Fibroblast of skin of right biceps (primary cell): ENCODE results near the gene TRIM72.
"Not testable (repeated sequence)": the region's sequence is repeated elsewhere in the genome, so short reads cannot be mapped to it uniquely, and the experiment has no call there.

Source experiments
- DNase-seq: peaks from one replicate; pipeline ENCODE4 v3.0.0-alpha.2; 2013

The TRIM72 gene

DNA sequence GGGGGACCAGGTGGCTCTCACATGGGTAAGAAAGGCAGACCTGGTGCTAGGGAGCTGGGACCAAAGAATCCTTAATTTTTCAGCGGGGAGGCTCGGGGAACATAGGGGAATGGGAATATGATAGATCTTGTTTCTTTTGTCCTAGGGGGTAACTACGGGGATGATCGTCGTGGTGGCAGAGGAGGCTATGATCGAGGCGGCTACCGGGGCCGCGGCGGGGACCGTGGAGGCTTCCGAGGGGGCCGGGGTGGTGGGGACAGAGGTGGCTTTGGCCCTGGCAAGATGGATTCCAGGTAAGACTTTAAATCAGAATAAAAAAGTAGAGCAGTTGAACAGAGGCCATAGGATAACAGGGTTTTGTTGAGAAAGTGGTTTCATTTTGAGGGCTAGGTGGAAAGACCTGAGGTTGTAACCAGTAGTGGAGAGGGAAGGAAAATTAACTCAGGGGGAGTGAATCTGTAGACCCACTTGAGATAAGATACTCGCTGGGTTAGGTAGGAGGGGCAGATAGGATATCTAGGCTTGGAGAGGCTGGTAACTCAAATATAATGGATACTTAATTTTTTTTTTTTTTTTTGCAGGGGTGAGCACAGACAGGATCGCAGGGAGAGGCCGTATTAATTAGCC lies 23.0 kb upstream of the TRIM72 start:
- no peak for DNase-seq

DNA sequence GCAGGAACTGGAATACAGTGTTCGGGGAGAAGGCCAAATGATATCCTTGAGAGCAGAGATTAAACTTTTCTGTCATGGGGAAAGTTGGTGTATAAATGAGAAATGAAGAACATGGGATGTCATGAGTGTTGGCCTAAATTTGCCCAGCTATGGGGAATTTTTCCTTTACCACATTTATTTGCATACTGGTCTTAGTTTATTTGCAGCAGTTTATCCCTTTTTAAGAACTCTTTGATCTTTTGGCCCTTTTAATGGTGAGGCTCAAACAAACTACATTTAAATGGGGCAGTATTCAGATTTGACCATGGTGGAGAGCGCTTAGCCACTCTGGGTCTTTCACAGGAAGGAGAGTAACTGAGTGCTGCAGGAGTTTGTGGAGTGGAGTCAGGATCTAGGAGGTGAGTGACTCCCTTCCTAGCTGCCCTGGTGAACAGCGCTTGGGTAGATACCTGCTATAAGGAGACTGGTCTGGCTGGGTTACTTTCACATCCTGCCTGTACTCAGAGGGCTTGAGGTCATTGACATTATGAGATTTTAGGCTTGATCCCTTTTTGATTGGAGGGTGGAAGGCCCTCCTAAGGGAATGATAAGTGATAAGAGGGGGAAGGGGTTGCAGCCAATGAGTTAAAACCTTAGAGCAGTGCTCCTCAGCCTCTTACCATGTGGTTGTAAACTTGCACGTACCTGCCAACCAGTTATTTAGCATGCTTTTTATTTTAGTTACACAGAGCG lies 22.1 kb upstream of the TRIM72 start:
- no peak for DNase-seq

DNA sequence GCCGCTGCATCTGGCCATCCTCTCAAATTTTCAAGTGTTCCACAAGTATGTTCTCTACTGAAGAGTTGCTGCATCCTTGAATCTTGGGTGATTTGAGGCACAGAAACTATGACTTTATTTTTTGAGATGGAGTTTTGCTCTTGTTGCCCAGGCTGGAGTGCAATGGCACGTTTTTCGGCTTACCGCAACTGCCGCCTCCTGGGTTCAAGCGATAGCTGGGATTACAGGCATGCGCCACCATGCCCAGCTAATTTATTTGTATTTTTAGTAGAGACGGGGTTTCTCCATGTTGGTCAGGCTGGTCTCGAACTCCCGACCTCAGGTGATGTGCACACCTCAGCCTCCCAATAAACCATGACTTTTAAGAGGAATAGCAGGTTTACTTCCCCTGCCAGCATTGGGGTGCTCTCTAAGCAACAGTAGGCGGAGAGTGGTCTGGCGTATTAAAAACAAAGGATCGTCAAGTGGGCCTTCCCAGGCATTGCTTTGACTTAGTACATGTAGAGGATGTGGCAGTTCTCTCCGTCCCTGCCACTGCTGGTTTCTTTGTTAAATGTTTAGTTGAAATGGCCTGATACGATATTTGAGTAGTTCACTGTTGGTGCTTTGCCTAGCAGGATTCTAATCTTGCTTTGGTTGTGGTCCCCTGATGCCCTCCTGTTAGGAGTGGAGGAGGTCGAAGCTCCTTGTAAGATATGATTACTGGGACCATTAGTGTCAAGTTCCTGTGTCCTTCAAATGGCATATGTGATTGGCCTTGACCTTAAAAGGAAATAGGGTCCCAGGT lies 20.9 kb upstream of the TRIM72 start:
- no peak for DNase-seq

DNA sequence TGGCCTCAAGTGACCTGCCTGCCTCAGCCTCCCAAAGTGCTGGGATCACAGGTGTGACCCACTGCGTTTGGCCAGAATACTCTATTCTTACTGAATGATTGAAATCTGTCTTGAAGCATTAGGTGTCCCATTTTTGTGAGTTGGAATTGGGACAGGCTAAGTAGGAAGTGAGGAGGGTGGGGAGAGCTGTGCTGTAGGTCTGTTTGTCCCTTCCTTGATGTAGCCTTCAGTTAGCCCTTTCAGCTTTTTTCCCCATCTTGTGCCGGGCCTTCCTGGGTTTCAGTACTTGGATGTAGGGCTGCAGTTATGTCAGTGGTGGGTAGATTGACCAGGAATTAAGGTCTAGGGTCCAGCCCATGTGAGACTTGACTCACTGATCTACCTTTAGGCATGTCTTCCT lies 20.0 kb upstream of the TRIM72 start:
- DNase-seq = no peak

DNA sequence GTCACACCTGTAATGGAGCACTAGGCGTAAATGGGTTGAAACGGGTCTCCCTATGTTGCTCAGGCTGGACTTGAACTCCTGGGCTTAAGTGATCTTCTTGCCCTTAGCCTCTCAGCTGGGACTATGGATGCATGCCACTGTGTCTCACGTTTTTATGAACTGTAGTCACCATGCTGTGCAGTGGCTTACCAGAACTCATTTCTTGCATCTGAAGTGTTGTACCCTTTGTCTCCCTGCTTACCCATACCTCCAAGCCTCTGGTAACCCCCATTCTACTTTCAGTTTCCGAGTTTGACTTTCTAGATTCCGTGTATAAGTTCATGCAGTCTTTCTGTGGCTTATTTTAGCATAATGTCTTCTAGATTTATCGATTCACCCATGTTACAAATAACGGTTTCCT lies 19.0 kb upstream of the TRIM72 start:
- DNase-seq = no peak

DNA sequence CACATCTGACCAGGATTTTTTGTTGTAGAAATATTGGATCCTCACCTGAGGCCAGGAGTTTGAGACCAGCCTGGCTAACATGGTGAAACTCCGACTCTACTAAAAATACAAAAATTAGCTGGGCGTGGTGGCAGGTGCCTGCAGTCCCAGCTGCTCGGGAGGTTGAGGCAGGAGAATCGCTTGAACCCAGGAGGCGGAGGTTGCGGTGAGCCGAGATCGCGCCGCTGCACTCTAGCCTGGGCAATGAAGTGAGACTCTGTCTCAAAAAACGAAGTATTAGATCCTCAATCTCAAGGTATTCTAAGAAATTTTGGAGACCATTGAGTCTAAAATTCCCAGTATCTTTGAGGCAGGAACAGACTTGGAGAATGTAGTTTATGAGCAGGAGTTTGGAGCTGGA lies 18.1 kb upstream of the TRIM72 start:
- DNase-seq = not testable (repeated sequence)

DNA sequence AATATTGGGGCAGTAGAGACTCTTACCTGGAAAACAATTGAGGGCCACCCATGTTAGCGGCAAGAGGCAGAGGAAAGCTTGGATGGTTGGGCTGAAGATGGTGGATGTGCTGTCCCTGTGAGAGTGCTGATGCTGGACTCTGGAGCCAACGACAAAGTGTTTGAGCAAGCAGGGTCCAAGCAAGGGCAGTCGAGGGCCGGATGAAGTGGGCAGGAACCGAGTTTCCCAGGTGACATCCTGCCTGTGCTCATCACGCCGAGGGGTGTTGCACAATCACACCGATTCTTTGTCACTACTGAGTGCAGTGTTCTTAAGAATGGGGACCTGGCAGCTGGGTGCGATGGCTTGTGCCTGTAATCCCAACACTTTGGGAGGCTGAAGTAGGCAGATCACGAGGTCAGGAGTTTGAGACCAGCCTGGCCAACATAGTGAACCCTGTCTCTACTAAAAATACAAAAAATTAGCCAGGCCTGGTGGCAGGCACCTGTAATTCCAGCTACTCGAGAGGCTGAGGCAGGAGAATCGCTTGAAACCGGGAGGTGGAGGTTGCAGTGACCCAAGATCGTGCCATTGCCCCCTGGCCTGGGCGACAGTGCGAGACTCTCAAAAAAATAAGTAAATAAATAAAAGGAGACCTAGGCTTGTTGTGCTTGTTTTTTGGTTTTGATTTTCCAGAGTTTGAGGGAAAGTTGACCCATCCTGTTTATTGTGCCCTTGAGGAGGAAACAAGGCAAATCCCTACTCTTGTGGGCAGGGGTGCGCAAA lies 17.4 kb upstream of the TRIM72 start:
- DNase-seq = no peak

DNA sequence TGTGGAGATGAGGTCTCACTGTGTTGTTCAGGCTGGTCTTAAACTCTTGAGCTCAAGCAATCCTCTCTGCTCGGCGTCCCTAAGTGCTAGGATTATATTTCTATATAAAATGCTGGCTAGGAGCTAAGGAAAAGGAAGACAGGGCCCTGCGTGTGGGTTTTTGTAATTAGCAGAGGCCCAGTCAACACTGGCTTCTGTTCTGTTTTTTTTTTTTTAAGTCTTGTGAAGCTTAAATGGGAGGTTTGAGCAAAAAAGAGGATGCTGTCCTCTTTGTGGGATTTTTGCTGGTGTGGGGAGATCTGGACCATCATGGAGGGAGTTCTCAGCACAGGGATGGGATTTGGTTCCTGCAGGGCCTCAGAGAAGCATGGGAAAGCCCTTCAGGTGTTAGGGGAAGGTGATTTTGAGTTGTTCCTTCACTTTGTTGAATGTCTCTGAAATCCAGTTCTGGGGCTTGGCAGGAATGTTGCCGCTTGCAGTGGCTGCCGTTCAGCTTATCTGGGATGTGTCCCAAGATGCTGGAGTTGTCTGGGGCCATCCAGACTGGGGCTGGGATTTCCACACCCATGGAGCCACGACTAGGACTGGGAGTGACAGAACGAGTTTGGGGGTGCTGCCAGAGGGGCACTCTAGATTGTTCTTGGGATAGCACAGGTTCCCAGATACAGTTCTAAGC lies 15.6 kb upstream of the TRIM72 start:
- no peak for DNase-seq

DNA sequence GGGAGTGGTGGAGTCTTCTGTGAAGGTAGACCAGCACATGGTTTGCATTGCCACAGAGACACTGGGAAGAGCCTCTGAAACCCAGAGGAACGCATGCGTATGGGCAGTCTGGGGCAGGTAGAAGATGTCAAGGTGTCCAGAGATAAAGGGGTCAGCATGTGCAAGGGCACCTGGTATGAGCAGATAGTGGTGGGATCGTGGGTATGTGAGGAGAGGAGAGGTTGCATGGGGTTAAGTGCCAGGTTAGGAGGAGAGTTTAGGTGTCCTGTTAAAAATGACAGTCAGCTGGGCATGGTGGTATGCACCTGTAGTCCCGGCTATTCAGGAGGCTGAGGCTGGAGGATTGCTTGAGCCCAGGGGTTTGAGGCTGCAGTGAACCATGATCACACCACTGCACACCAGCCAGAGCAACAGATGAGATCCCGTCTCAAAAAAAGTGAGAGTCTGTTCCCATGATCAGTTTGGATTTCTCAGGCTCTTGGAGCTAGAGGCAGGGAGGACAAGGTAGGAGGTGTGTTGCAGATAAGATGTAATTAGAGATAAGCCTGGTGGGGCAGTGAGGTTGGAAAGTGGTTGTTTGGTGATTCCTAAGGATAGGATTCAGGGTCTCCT lies 14.4 kb upstream of the TRIM72 start:
- DNase-seq = no peak

DNA sequence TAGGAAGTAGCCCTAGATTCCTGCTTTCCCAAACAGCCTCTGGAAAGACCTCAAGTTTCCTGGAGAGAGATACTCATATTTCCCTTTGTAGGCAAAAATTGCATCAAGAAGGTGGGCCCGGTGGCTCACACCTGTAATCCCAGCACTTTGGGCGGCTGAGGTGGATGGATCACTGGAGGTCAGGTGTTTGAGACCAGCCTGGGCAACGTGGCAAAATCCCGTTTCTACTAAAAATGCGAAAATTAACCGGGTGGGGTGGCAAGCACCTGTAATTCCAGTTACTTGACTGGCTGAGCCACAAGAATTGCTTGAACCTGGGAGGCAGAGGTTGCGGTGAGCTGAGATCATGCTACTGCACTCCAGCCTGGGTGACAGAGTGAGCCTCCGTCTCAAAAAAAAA lies 13.8 kb upstream of the TRIM72 start:
- not testable (repeated sequence) for DNase-seq

DNA sequence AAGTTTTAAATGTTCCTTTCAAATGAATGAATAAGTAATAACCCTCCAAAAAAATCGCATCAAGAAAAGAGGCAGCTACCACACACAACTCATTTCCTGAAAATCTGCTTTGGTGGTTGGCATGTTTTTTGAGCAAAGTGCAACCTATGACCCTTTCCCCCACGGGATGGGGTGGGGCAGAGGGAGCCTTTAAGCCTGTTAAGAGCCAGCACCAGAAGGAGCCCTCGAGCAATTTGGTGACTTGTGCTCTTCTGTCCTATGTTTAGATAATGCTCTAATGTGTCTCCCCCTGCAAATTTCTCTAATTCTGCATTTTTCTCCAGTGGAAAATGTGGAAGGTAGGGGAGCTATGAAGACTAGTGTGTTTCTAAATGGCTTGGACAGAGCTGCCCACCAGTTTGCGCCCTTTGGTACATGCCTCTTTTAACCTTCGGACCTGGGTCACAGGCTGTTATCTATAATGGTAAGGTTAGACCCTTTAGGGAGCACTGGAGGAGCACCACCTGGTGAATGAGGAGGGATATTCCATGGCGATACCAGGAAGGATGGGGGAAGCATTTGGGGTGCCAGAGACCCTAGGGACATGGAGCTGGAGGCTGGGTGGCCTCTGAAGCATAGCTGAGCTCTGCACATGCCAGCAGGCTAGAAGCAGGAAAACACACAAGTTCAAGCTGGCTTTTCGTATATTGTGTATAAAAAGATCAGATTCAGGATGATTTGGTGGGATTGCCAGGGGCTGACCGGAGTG lies 12.9 kb upstream of the TRIM72 start:
- DNase-seq = peak; percentile 31

DNA sequence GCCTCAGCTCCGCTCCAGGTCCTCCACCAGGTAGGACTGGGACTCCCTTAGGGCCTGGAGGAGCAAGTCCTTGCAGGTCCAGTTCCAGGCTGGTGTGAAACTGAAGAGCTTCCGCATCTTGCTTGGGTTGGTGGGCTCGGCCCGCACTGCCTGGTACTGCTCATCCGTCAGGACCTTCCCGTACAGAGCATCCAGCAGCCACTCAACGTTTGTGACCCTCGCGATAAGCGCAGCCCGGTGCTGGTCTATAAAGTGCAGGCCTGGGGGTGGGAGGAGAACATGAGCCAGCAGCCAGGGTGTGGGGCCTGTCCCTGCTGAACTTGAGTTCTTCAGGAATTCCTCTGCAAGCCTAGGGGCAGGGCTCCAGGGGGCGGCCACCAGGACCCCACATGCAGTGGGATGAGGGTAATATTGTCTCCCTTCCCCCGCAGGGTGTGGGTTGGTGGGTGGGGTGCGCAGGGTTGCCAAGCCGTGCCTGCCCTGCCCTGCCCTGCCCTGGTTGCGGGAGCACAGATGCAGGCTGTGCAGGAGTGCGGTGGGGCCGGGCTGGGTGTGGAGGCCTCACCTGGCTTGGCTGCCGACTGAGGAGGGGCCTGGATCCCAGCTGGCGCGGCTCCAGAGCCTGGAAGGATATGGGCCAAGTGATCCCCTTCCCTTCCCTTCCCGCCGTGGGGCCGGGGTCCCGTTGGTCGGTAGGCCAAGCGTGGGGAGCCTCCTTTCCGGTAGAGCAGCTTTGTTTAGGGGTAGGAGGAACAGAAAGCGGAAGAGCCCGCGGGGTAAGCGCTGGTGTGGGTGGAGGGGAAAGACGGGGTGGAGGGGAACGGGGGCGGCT lies 12.1 kb upstream of the TRIM72 start:
- DNase-seq = peak; percentile 31

DNA sequence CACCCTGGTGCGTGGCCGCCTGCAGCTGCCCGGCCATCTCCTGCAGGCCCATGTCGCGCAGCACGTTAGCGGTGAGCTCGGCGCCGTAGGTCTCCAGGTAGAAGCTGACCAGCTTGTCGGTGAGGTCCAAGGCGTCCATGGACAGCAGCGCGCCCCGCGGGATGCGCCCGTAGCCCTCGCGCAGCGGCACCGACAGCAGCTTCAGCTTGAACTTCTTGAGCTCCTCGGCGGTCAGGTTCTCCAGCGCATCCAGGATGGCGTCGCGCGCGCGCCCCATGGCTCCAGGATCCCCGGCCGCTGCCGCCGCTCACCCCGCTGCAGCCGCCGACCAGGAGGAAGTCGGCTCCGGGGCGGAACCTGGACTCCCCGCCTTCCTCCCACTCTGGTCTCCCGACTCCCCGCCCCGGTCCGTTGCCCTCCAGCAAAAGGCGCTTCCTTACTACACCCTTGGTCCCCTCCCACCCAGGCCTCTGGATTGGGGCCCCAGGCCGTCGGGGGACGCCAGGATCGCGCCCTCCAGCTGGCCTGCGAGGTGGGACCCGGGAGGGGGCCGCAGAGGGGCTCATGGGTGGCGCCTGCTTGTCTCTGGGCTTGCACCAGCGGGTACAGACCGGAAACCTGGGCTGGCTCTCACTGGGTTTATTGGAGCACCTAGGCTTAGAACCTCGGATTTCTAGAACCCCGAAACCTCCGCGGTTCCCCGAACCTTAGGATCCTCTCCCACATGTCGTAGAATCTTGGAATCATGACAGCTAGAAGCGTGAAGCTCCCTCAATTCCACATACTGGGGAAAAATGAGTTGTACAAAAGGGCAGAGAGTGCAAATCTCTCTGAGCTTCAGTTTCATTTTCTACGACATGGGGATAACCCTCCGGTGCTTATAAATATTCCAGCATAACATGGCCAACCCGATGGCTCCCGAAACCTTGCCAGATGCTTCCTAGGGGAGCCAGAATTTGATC lies 11.2 kb upstream of the TRIM72 start, which contains the start of gene PYCARD:
TSS of gene PYCARD (minus strand) at position 347 of the 962 bp plus-strand sequence. CDS start at position 277, 70 bp downstream.
- peak; percentile 30 for DNase-seq

DNA sequence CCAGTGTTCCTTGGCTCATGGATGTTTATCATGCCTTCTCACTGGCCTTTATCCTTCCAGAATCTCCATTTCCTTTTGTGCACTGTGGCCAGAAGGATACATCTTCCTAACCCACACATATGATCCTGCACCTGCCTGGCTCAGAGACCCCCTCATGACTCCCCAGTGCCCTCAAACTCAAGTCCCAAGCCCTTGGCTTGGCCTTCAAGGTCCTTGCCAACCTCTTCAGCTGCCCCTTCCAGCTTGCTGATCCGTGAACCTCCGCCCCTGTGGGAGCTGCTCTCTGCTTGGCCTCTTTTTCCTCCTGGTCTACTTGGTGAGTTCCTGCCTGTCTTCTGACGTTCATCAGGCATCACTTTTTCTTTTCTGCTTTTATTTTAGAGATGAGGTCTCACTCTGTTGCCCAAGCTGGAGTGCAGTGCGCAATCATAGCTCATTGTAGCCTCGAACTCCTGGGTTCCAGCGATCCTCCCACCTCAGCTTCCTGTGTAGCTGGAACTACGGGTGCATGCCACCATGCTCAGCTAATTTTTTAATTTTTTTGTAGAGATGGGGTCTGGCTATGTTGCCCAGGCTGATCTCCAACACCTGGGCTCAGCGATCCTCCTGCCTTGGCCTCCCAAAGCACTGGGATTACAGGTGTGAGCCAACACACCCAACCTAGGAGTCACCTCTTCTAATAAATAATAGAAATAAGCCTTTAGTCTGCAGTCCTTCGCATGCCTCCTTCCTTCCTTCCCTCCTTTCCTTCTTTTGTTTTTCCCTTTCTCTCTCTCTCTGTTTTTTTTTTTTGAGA lies 8.8 kb upstream of the TRIM72 start:
- DNase-seq = no peak

DNA sequence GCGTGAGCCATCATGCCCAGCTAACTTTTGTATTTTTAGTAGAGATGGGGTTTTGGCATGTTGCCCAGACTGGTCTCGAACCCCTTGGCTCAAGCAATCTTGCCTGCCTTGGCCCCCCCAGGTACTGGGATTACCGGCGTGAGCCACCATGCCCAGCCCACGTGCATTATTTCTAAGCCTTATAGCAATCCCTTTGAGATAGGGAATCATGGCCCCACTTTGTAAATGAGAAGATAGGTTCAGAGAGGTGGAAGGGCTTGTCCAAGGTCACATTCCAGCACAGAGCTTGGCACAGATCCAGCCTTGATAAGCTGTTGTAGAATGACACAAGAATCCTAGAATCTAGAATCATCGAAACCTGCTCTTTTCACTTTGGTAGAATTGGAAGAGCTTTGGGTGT lies 7.1 kb upstream of the TRIM72 start:
- no peak for DNase-seq

DNA sequence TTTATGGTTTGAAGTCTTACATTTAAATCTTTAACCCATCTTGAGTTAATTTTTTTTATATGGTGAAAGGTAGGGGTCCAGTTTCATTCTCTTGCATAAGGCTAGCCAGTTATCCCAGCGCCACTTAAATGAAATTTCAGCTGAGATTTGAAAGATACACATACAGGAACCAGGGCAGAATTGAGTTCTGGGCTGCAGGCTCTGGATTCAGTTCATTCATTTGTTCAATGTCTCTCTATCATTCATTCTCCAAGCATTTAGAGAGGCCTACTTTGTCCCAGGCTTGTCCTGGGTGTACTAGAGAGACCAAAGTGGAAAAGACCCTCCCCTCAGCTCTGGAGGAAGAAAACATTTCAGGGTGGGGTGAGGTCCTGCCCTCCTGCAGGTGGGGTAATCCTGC lies 577 bp upstream of the TRIM72 start:
- no peak for DNase-seq

DNA sequence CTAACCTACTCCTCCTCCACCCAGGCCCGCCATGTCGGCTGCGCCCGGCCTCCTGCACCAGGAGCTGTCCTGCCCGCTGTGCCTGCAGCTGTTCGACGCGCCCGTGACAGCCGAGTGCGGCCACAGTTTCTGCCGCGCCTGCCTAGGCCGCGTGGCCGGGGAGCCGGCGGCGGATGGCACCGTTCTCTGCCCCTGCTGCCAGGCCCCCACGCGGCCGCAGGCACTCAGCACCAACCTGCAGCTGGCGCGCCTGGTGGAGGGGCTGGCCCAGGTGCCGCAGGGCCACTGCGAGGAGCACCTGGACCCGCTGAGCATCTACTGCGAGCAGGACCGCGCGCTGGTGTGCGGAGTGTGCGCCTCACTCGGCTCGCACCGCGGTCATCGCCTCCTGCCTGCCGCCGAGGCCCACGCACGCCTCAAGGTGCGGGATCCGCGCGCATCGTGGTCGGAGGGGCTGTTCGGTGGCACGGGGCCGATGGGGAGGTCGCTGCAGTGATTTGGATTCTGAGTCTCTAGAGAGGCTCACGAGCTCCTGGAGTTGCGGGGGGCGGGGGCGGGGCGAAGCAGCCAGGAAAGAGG lies 878 bp downstream of the TRIM72 start:
- no peak for DNase-seq
